Prostate gland (tissue), 2 donors: ENCODE data around the gene MAVS.

Source experiments
- CTCF ChIP-seq, 4 experiments: fragments of 200-600 bp in 2 of 4; fragments of 450-650 bp in 2 of 4; sonication (generic) in 2 of 4; IDR thresholded peaks; 1 replicate in 3 of 4; 2 replicates in 1 of 4; pipeline ENCODE4 v1.5.1; 2016 to 2019; ENCODE audit warnings: antibody characterized with exemption in 4 of 4, mild to moderate bottlenecking in 2 of 4, moderate library complexity in 2 of 4
- POLR2A ChIP-seq: fragments of 450-650 bp; IDR thresholded peaks from one replicate; pipeline ENCODE4 v1.6.1; 2016; ENCODE audit warnings: antibody characterized with exemption, mild to moderate bottlenecking

- no peak for TF ChIP-seq POLR2A
- TF ChIP-seq CTCF (IDR thresholded peaks at IDR 0.05), result no peak
Measured at GRCh38 chr20:3924304-3925112, 77.9 kb downstream of the MAVS start.
